GM21576 (cell line): ENCODE data around the gene SPATA24.
"Not testable (repeated sequence)": the region's sequence is repeated elsewhere in the genome, so short reads cannot be mapped to it uniquely, and the experiment has no call there.

Experiments used
- ATAC-seq: cut with Tn5 transposase; IDR thresholded peaks from one replicate; pipeline ENCODE4 v1.9.1; 2021; ENCODE audit warnings: mild to moderate bottlenecking, moderate library complexity; ENCODE audit not compliant: unreplicated experiment

SPATA24 gene

DNA sequence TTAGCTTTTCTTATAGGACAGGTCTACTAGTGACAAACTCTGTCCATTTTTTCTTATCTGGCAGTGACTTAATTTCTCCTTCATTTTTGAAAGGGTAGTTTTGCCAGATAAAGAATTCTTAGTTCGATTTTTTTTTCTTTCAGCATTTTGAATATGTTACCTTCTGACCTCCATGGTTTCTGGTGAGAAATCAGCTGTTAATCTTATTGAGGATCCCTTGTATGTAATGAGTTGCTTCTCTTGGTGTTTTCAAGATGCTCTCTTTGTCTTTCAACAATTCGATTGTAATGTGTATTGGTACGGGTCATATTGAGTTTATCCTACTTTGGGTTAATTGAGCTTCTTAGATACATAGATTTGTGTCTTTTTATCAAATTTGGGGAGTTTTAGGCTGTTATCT is 49.7 kb downstream of the SPATA24 start:
- no peak for ATAC-seq

- ATAC-seq, result not testable (repeated sequence)
These were observed 56.0 kb downstream of the SPATA24 start for GRCh38 chr5:139347863-139348262.
